Cardiac muscle cell (in vitro differentiated cells and primary cell): Measurements from ENCODE around the gene SDSL. TPM values are rescaled to one million over a fixed set of nuclear protein-coding genes. Genes with fewer than 3 reads are reported as not detected.

ENCODE experiments used
- DNase-seq, 2 donors: peaks; one replicate each; pipeline versions ENCODE4 v3.0.0 to v3.0.0-alpha.2; 2010 to 2017; ENCODE audit warnings: low read depth in 1 of 2, low spot score in 1 of 2
- H3K27ac ChIP-seq: fragments of 200-600 bp; sonication (generic); 2 replicates; pipeline ENCODE4 v1.5.1; 2016
- H3K27me3 ChIP-seq: fragments of 200-600 bp; sonication (generic); 2 replicates; pipeline ENCODE4 v1.6.0; 2016; ENCODE audit warnings: control low read depth
- H3K36me3 ChIP-seq: fragments of 200-600 bp; sonication (generic); 2 replicates; pipeline ENCODE4 v1.5.1; 2016; ENCODE audit warnings: control low read depth
- H3K4me1 ChIP-seq: fragments of 200-600 bp; sonication (generic); 2 replicates; pipeline ENCODE4 v1.8.1; 2017; ENCODE audit warnings: low read depth, mild to moderate bottlenecking, mixed run types
- H3K4me3 ChIP-seq: fragments of 200-600 bp; sonication (generic); 2 replicates; pipeline ENCODE4 v1.5.1; 2016; ENCODE audit warnings: mild to moderate bottlenecking
- H3K9me3 ChIP-seq: fragments of 200-600 bp; sonication (generic); 2 replicates; pipeline ENCODE4 v1.5.1; 2017; ENCODE audit warnings: low read depth, mild to moderate bottlenecking, control low read depth
- polyA plus RNA-seq: library from polyadenylated mRNA; unstranded; fragments of >200 nt; fragmentation: Nextera tagmentation; extraction: Ambion mirVana; gene quantifications from 2 replicates; pipeline ENCODE4 v1.2.1, GENCODE V29; 2016
- total RNA-seq: library from RNA; depleted of rRNA; stranded (reverse); fragments of >200 nt; gene quantifications from 2 replicates; pipeline ENCODE4 v1.2.3, GENCODE V29; 2016
- TF ChIP-seq, protein P1 (sequence below): IDR thresholded peaks from 2 replicates; pipeline ENCODE4 v1.5.1; 2012; ENCODE audit warnings: low read depth, mild to moderate bottlenecking, low read length

Gene SDSL
- total and polyA plus RNA-seq, 2 experiments from 2014 or later, result 13.2 to 14.6 TPM

DNA sequence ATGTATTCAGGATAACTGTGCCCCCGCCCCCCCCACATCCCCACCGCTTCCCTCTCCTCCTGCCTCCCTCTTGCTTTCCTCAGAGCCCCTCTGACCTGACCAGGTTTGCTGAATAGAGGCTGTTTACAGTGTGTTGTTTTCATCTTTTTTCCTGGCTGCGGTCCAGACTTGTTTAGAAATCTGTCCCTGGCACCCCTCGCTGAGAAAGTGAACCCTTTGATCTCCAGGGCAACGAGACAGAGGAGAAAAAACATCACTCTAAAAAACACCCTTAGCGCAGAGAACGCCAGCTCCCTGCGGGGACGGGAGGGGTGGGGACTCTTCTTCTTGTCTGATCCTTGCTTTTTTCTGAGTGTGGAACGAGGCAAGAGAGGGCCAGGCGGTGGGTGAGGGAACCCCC is 41.0 kb upstream of the SDSL start:
- Histone ChIP-seq H3K9me3 (no peaks in the 10 kb centered on the region), H3K36me3 (no peaks in the 10 kb centered on the region), H3K4me1 (no peaks in the 10 kb centered on the region), H3K4me3 (no peak overlapping the region), H3K27ac (no peak overlapping the region), H3K27me3 (no peaks in the 10 kb centered on the region)
- no peak for DNase-seq
- TF ChIP-seq, protein P1, sequence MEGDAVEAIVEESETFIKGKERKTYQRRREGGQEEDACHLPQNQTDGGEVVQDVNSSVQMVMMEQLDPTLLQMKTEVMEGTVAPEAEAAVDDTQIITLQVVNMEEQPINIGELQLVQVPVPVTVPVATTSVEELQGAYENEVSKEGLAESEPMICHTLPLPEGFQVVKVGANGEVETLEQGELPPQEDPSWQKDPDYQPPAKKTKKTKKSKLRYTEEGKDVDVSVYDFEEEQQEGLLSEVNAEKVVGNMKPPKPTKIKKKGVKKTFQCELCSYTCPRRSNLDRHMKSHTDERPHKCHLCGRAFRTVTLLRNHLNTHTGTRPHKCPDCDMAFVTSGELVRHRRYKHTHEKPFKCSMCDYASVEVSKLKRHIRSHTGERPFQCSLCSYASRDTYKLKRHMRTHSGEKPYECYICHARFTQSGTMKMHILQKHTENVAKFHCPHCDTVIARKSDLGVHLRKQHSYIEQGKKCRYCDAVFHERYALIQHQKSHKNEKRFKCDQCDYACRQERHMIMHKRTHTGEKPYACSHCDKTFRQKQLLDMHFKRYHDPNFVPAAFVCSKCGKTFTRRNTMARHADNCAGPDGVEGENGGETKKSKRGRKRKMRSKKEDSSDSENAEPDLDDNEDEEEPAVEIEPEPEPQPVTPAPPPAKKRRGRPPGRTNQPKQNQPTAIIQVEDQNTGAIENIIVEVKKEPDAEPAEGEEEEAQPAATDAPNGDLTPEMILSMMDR, result no peak

DNA sequence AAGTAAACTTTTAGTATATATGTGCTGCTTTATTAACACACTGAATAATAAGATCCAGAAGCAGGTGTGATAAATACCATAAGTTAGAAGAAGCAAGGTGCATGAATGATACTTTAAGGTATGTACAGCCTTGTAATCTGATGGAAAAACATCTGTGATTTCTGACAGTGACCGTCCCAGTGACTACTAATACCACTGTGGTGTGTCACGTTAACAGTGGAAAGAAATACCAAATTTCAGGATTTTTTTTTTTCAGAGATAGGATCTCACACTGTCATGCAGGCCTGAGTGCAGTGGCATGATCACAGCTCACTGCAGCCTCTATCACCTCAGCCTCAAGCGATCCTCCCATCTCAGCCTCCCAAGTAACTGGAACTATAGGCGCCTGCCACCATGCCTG is 40.0 kb upstream of the SDSL start:
- Histone ChIP-seq H3K9me3 (no peaks in the 10 kb centered on the region), H3K4me3 (no peak overlapping the region), H3K36me3 (no peaks in the 10 kb centered on the region), H3K4me1 (no peaks in the 10 kb centered on the region), H3K27me3 (no peaks in the 10 kb centered on the region), H3K27ac (no peak overlapping the region)
- TF ChIP-seq, protein P1, result no peak
- no peak for DNase-seq

DNA sequence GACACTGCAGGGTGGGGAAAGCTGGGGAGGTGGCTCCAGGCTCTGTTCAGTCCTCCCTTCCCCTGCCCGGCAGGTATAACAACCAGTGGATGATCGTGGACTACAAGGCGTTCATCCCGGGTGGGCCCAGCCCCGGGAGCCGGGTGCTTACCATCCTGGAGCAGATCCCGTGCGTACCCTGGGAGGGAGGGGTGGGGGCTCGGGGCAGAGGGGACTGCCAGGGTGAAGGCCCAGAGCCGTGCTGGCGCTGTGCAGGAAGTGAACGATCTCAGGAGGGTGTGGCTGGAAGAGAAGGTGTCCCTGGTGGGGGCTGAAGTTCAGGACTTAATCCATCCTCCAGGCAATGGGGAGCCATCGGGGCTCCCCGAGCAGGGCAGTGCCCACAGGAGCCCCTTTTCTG is 37.4 kb upstream of the SDSL start:
- TF ChIP-seq, protein P1, result no peak
- H3K9me3 ChIP-seq, result no peaks in the 10 kb centered on the region
- DNase-seq, result no peak
- H3K27ac ChIP-seq, result no peak overlapping the region
- H3K4me1 ChIP-seq, result no peaks in the 10 kb centered on the region
- H3K27me3 ChIP-seq, result no peaks in the 10 kb centered on the region
- H3K36me3 ChIP-seq, result no peaks in the 10 kb centered on the region
- no peak overlapping the region for H3K4me3 ChIP-seq

DNA sequence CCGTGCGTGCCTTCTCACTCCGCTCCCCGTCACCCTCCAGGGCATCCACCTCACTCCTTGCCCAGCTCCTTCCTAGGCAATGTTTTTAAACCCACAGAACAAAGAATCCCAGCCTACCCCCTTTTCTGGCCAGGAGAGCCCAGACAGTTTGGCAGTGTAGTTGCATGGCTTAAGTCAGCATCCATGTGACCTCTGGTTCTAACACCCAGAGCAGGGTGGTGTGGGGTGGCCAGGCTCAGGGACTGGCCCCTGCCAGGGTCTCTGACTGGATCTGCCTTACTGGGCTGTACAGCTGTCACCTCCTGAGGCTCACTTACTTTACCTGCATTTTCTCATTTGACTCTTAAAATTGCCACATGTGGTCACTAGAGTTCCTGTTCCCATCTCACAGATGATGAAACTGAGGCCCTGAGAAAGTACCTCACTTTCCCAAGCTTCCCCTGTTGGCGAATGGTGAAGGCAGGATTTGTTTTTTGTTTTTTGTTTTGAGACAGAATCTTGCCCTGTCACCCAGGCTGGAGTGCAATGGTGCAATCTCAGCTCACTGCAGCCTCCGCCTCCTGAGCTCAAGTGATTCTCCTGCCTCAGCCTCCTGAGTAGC is 36.8 kb upstream of the SDSL start:
- H3K27ac ChIP-seq, result no peak overlapping the region
- no peaks in the 10 kb centered on the region for H3K9me3 ChIP-seq
- H3K27me3 ChIP-seq, result no peaks in the 10 kb centered on the region
- no peak for DNase-seq
- no peaks in the 10 kb centered on the region for H3K36me3 ChIP-seq
- TF ChIP-seq, protein P1, result no peak
- no peaks in the 10 kb centered on the region for H3K4me1 ChIP-seq
- H3K4me3 ChIP-seq, result no peak overlapping the region

DNA sequence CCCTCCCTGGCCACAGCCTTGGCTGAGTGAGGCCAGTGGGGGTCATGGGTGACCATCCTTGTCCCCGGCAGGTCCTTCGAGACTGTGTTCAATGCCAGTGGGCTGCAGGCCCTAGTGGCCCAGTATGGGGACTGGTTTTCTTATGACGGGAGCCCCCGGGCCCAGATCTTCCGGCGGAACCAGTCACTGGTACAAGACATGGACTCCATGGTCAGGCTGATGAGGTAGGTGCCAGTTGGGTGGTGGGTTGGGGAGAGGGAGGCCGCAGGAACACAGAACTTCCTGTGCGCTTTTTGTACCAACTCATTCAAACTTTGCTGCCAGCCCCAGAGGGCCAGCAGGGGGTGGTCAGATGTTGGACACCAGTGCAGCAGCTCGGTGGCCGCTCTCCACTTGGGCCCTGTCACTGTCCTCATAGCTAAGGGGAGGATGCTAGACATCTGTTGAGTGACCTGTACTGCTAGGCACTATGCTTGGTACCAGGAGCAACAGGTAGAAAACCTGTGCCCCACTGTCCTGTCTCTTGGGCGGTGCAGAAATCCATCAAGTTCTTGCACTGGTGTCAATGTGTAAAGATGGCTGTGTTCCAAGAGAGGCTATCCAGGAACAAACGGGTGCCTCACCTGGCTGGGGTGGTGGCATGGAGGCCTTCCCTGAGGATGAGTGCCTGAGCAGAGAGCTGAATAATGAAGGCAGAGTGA is 35.2 kb upstream of the SDSL start:
- no peak for DNase-seq
- H3K9me3 ChIP-seq, result no peaks in the 10 kb centered on the region
- no peak overlapping the region for H3K4me3 ChIP-seq
- no peak overlapping the region for H3K27ac ChIP-seq
- H3K27me3 ChIP-seq, result no peaks in the 10 kb centered on the region
- TF ChIP-seq, protein P1, result no peak
- H3K4me1 ChIP-seq, result no peaks in the 10 kb centered on the region
- no peaks in the 10 kb centered on the region for H3K36me3 ChIP-seq
